Glutamatergic neuron (in vitro differentiated cells): ENCODE results near the gene CLEC4G. TPM values are rescaled to one million over a fixed set of nuclear protein-coding genes. Genes with fewer than 3 reads are reported as not detected.
"Not testable (repeated sequence)": the region's sequence is repeated elsewhere in the genome, so short reads cannot be mapped to it uniquely, and the experiment has no call there.

Experiments
- DNase-seq: peaks from one replicate; pipeline ENCODE4 v3.0.0; 2022
- H3K27ac Mint-ChIP-seq: one replicate; pipeline ENCODE4 v1.8.0; 2020; ENCODE audit warnings: mild to moderate bottlenecking, mixed read lengths, inconsistent platforms; ENCODE audit not compliant: unreplicated experiment
- H3K27me3 Mint-ChIP-seq: one replicate; pipeline ENCODE4 v1.8.0; 2020; ENCODE audit warnings: mild to moderate bottlenecking, moderate library complexity, mixed read lengths, inconsistent platforms; ENCODE audit not compliant: unreplicated experiment
- H3K36me3 Mint-ChIP-seq: one replicate; pipeline ENCODE4 v1.8.0; 2020; ENCODE audit warnings: mild to moderate bottlenecking, mixed read lengths, inconsistent platforms; ENCODE audit not compliant: unreplicated experiment
- H3K4me1 Mint-ChIP-seq: one replicate; pipeline ENCODE4 v1.8.0; 2020; ENCODE audit warnings: mild to moderate bottlenecking, low read depth, mixed read lengths, inconsistent platforms; ENCODE audit not compliant: unreplicated experiment
- H3K4me3 Mint-ChIP-seq: one replicate; pipeline ENCODE4 v1.8.0; 2020; ENCODE audit warnings: mild to moderate bottlenecking, mixed read lengths, inconsistent platforms; ENCODE audit not compliant: unreplicated experiment
- H3K9me3 Mint-ChIP-seq: one replicate; pipeline ENCODE4 v1.8.0; 2020; ENCODE audit warnings: mild to moderate bottlenecking, moderate library complexity, mixed read lengths, inconsistent platforms; ENCODE audit not compliant: unreplicated experiment
- CTCF ChIP-seq: fragments of 200-600 bp; sonication (generic); IDR thresholded peaks from one replicate; pipeline ENCODE4 v1.5.0; 2021; ENCODE audit not compliant: partially characterized antibody, unreplicated experiment
- total RNA-seq: library from RNA; stranded (reverse); fragmentation: NEBNext Ultra II Directional; extraction: Animal tissue kit (Norgen Biotek cat#: 25700); gene quantifications from one replicate; pipeline ENCODE4 v1.2.1, GENCODE V29; 2021; ENCODE audit not compliant: unreplicated experiment

Gene CLEC4G
- total RNA-seq, 1 donor from 2014 or later = 14.8 TPM

- no peak overlapping the region for H3K4me3 Mint-ChIP-seq
- no peak for TF ChIP-seq CTCF
- peaks cover 7% of the 10 kb centered on the region for H3K36me3 Mint-ChIP-seq
- H3K27ac Mint-ChIP-seq = no peak overlapping the region
- peaks cover 15% of the 10 kb centered on the region for H3K9me3 Mint-ChIP-seq
- peaks cover 8% of the 10 kb centered on the region for H3K4me1 Mint-ChIP-seq
- DNase-seq = no peak
- peaks cover 7% of the 10 kb centered on the region for H3K27me3 Mint-ChIP-seq
These were observed 34.6 kb upstream of the CLEC4G start for GRCh38 chr19:7766535-7766934.

DNA sequence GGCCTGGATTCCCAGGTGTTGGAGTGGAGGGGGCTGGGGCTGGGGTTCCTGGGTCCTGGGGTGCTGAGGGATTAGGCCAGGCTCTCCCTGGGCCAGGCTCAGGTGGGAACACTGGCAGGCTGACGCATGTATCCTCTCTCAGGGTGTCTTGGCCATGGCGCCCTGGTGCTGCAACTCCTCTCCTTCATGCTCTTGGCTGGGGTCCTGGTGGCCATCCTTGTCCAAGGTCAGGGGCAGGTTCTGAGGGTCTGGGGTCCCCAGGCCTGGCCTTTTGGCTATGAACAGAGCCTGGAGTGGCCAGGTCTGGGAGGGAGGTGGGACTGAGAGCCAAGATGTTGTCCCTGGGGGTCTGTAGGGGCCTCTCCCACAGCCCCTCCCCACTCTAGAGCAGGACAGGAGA is 33.1 kb upstream of the CLEC4G start:
- H3K27me3 Mint-ChIP-seq, H3K27ac Mint-ChIP-seq, H3K36me3 Mint-ChIP-seq, H3K4me1 Mint-ChIP-seq, DNase-seq, H3K4me3 Mint-ChIP-seq: not testable (repeated sequence)
- peaks cover 16% of the 10 kb centered on the region for H3K9me3 Mint-ChIP-seq

DNA sequence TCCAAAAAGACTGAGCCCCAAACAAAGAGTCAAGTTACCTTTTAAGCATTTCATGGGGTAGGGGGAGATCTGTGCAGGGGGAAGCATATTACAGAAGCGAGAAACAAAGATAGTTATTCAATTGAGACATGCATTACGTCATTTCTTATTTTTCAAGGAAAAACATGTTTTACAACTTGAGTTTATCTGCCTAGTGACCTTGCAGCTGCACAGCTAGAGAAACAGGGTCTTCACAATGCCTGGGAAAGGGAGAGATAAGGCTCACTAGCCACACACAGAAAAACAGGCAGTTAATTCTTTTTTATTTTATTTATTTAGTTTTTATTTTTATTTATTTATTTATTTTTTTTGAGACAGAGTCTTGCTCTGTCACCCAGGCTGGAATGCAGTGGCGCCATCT is 32.2 kb upstream of the CLEC4G start:
- not testable (repeated sequence) for H3K4me3 Mint-ChIP-seq, H3K4me1 Mint-ChIP-seq, H3K27ac Mint-ChIP-seq, DNase-seq, H3K27me3 Mint-ChIP-seq
- Mint-ChIP-seq H3K36me3 (peaks cover 15% of the 10 kb centered on the region), H3K9me3 (peaks cover 16% of the 10 kb centered on the region)

GRCh38 chr19:7763696-7764095 is 31.8 kb upstream of the CLEC4G start:
- Mint-ChIP-seq H3K36me3 (peaks cover 19% of the 10 kb centered on the region), H3K9me3 (peaks cover 18% of the 10 kb centered on the region), H3K27ac (no peak overlapping the region), H3K4me1 (no peaks in the 10 kb centered on the region), H3K27me3 (peaks cover 7% of the 10 kb centered on the region), H3K4me3 (no peak overlapping the region)
- TF ChIP-seq CTCF = no peak
- DNase-seq = no peak

GRCh38 chr19:7762719-7763293 is 30.9 kb upstream of the CLEC4G start, which contains the start of gene CLEC4M:
Gene CLEC4M, plus strand, starts transcription at chr19:7763243. Its CDS starts 24 bp downstream, at chr19:7763267.
- H3K4me1 Mint-ChIP-seq = no peaks in the 10 kb centered on the region
- TF ChIP-seq CTCF = no peak
- DNase-seq = no peak
- H3K4me3 Mint-ChIP-seq = no peak within 1 kb of the TSS
- H3K27me3 Mint-ChIP-seq = peaks cover 3% of the 10 kb centered on the region
- H3K9me3 Mint-ChIP-seq = peaks cover 19% of the 10 kb centered on the region
- peaks cover 21% of the 10 kb centered on the region for H3K36me3 Mint-ChIP-seq
- no peak within 1 kb of the TSS for H3K27ac Mint-ChIP-seq

GRCh38 chr19:7759156-7759555 is 27.2 kb upstream of the CLEC4G start:
- Mint-ChIP-seq H3K27me3 (peaks cover 2% of the 10 kb centered on the region), H3K36me3 (peaks cover 34% of the 10 kb centered on the region), H3K9me3 (peaks cover 30% of the 10 kb centered on the region), H3K4me3 (no peak overlapping the region), H3K27ac (no peak overlapping the region), H3K4me1 (no peaks in the 10 kb centered on the region)
- no peak for DNase-seq
- no peak for TF ChIP-seq CTCF
